Measurements from ENCODE around the gene PKHD1.

DNA sequence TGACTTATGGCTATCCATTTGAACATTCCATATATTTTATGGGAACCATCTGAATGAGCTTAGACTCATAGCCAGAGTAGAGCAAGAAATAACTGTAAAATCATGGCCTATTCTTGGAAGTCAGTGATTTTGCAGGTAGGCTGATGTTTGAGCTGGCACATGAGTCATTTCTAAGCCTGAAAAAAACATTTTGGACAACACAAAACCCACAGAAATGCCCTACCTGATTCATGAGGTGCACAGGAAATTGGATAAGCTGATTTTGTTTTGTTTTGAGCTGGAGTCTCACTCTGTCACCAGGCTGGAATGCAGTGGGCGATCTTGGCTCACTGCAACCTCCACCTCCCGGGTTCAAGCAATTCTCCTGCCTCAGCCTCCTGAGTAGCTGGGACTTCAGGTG, 443.0 kb downstream of the PKHD1 start:
- no peak for TF ChIP-seq POLR2G (IDR thresholded peaks at IDR 0.05; ENCODE audit: low read depth, low read length)
- TF ChIP-seq, protein P1, sequence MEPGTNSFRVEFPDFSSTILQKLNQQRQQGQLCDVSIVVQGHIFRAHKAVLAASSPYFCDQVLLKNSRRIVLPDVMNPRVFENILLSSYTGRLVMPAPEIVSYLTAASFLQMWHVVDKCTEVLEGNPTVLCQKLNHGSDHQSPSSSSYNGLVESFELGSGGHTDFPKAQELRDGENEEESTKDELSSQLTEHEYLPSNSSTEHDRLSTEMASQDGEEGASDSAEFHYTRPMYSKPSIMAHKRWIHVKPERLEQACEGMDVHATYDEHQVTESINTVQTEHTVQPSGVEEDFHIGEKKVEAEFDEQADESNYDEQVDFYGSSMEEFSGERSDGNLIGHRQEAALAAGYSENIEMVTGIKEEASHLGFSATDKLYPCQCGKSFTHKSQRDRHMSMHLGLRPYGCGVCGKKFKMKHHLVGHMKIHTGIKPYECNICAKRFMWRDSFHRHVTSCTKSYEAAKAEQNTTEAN (CRISPR knock-in tag; conservative IDR thresholded peaks at IDR 0.05): no peak

All from HepG2 (cell line).